AML-193 (cell line): ENCODE measurements around the gene WDR70.
"Not testable (repeated sequence)": the region's sequence is repeated elsewhere in the genome, so short reads cannot be mapped to it uniquely, and the experiment has no call there.

Source experiments
- DNase-seq, 2 experiments: peaks; one replicate each; lab custom pipeline; 2025; lab: John Stamatoyannopoulos, UW

The WDR70 gene

GRCh38 chr5:37769108-37769507 is 390.0 kb downstream of the WDR70 start:
- DNase-seq, result no peak

GRCh38 chr5:37769840-37770239 is 390.7 kb downstream of the WDR70 start:
- no peak for DNase-seq

GRCh38 chr5:37770786-37771185 is 391.7 kb downstream of the WDR70 start:
- DNase-seq, result no peak

GRCh38 chr5:37771203-37771611 is 392.1 kb downstream of the WDR70 start:
- DNase-seq, result no peak

- no peak for DNase-seq
These were observed 392.6 kb downstream of the WDR70 start for GRCh38 chr5:37771731-37772130.

- no peak for DNase-seq
These were observed 393.1 kb downstream of the WDR70 start for GRCh38 chr5:37772255-37772654.

GRCh38 chr5:37773809-37774208 is 394.7 kb downstream of the WDR70 start:
- no peak for DNase-seq

- no peak for DNase-seq
These were observed 395.9 kb downstream of the WDR70 start for GRCh38 chr5:37774912-37775483.

- no peak for DNase-seq
These were observed 397.7 kb downstream of the WDR70 start for GRCh38 chr5:37776826-37777225.

- no peak for DNase-seq
These were observed 398.5 kb downstream of the WDR70 start for GRCh38 chr5:37777432-37778130.

GRCh38 chr5:37781409-37781808 is 402.3 kb downstream of the WDR70 start:
- not testable (repeated sequence) for DNase-seq

- DNase-seq, result no peak
These were observed 407.3 kb downstream of the WDR70 start for GRCh38 chr5:37786416-37786815.

GRCh38 chr5:37786862-37787519 is 407.9 kb downstream of the WDR70 start:
- DNase-seq, result no peak

GRCh38 chr5:37787742-37788141 is 408.6 kb downstream of the WDR70 start:
- DNase-seq, result no peak

- DNase-seq, result no peak
These were observed 410.9 kb downstream of the WDR70 start for GRCh38 chr5:37789991-37790390.

- no peak for DNase-seq
These were observed 412.2 kb downstream of the WDR70 start for GRCh38 chr5:37791321-37791720.

GRCh38 chr5:37792975-37793631 is 414.0 kb downstream of the WDR70 start:
- DNase-seq, result no peak

- not testable (repeated sequence) for DNase-seq
These were observed 416.2 kb downstream of the WDR70 start for GRCh38 chr5:37795292-37795691.

- not testable (repeated sequence) for DNase-seq
These were observed 417.3 kb downstream of the WDR70 start for GRCh38 chr5:37796435-37796834.

- no peak for DNase-seq
These were observed 420.8 kb downstream of the WDR70 start for GRCh38 chr5:37799865-37800421.

- DNase-seq, result no peak
These were observed 422.4 kb downstream of the WDR70 start for GRCh38 chr5:37801521-37801920.
